Measurements from ENCODE around the gene ANKRD2. TPM values are rescaled to one million over a fixed set of nuclear protein-coding genes. Genes with fewer than 3 reads are reported as not detected.

ANKRD2 gene
- total and polyA plus RNA-seq, 2 experiments from 2014 or later, result not detected

GRCh38 chr10:97612386-97612785, 39.8 kb downstream of the ANKRD2 start:
- no peak overlapping the region for H3K27ac ChIP-seq
- H3K27me3 ChIP-seq (replicated peaks; ENCODE audit: insufficient read depth), result no peaks in the 10 kb centered on the region
- in situ Hi-C loops (cut with MboI), result no loop called here
- H3K4me1 ChIP-seq (ENCODE audit: insufficient read depth), result no peaks in the 10 kb centered on the region
- no peaks in the 10 kb centered on the region for H3K79me2 ChIP-seq (ENCODE audit: insufficient read depth)
- no peaks in the 10 kb centered on the region for H3F3A ChIP-seq (ENCODE audit: insufficient read depth)
- no peak overlapping the region for H3K9ac ChIP-seq
- H3K4me3 ChIP-seq, result no peak overlapping the region
- H4K20me1 ChIP-seq (ENCODE audit: insufficient read depth), result no peaks in the 10 kb centered on the region
- no peaks in the 10 kb centered on the region for H3K9me2 ChIP-seq (ENCODE audit: insufficient read depth)
- no peak overlapping the region for H3K4me2 ChIP-seq (ENCODE audit: unreplicated experiment)
- H3K36me3 ChIP-seq (ENCODE audit: low read depth), result no peaks in the 10 kb centered on the region
- H2AFZ ChIP-seq, result no peak overlapping the region
- no peak for TF ChIP-seq EZH2phosphoT487 (IDR thresholded peaks at IDR 0.05; ENCODE audit: insufficient read depth, low read depth)
- no peak for TF ChIP-seq EZH2 (IDR thresholded peaks at IDR 0.05; ENCODE audit: insufficient read depth, poor library complexity, severe bottlenecking)
- H3K9me3 ChIP-seq (ENCODE audit: low read depth), result no peaks in the 10 kb centered on the region
- DNase-seq, result peak; percentile 70
- 26 to 28% methylated on average over 2 of the region's 2 CpGs for WGBS, 2 experiments (ENCODE audit: low coverage in 1 of 2, low lambda C conversion rate in 2 of 2, missing lambda C conversion rate in 2 of 2)

GRCh38 chr10:97618285-97618684, 45.7 kb downstream of the ANKRD2 start:
- H3K4me2 ChIP-seq (ENCODE audit: unreplicated experiment), result no peak overlapping the region
- H3K9ac ChIP-seq, result no peak overlapping the region
- no peak for TF ChIP-seq EZH2 (IDR thresholded peaks at IDR 0.05; ENCODE audit: insufficient read depth, poor library complexity, severe bottlenecking)
- no peak for TF ChIP-seq EZH2phosphoT487 (IDR thresholded peaks at IDR 0.05; ENCODE audit: insufficient read depth, low read depth)
- in situ Hi-C loops (cut with MboI), result no loop called here
- H3K27me3 ChIP-seq (replicated peaks; ENCODE audit: insufficient read depth), result no peaks in the 10 kb centered on the region
- no peaks in the 10 kb centered on the region for H3K36me3 ChIP-seq (ENCODE audit: low read depth)
- WGBS, 2 experiments (ENCODE audit: low coverage in 1 of 2, low lambda C conversion rate in 2 of 2, missing lambda C conversion rate in 2 of 2), result 82% methylated on average over 4 of the region's 4 CpGs
- no peaks in the 10 kb centered on the region for H4K20me1 ChIP-seq (ENCODE audit: insufficient read depth)
- no peak overlapping the region for H3K27ac ChIP-seq
- H3K4me3 ChIP-seq, result no peak overlapping the region
- no peak for DNase-seq
- no peaks in the 10 kb centered on the region for H3K9me2 ChIP-seq (ENCODE audit: insufficient read depth)
- H3K9me3 ChIP-seq (ENCODE audit: low read depth), result no peaks in the 10 kb centered on the region
- H3K79me2 ChIP-seq (ENCODE audit: insufficient read depth), result no peaks in the 10 kb centered on the region
- no peaks in the 10 kb centered on the region for H3F3A ChIP-seq (ENCODE audit: insufficient read depth)
- no peaks in the 10 kb centered on the region for H3K4me1 ChIP-seq (ENCODE audit: insufficient read depth)
- no peak overlapping the region for H2AFZ ChIP-seq

GRCh38 chr10:97618733-97619132, 46.2 kb downstream of the ANKRD2 start:
- no peaks in the 10 kb centered on the region for H3K36me3 ChIP-seq (ENCODE audit: low read depth)
- no peaks in the 10 kb centered on the region for H3F3A ChIP-seq (ENCODE audit: insufficient read depth)
- H3K9ac ChIP-seq, result no peak overlapping the region
- no peak for TF ChIP-seq EZH2phosphoT487 (IDR thresholded peaks at IDR 0.05; ENCODE audit: insufficient read depth, low read depth)
- TF ChIP-seq EZH2 (IDR thresholded peaks at IDR 0.05; ENCODE audit: insufficient read depth, poor library complexity, severe bottlenecking), result no peak
- no peaks in the 10 kb centered on the region for H3K79me2 ChIP-seq (ENCODE audit: insufficient read depth)
- 90 to 97% methylated on average over 4 of the region's 4 CpGs for WGBS, 2 experiments (ENCODE audit: low coverage in 1 of 2, low lambda C conversion rate in 2 of 2, missing lambda C conversion rate in 2 of 2)
- H3K27me3 ChIP-seq (replicated peaks; ENCODE audit: insufficient read depth), result no peaks in the 10 kb centered on the region
- no peak overlapping the region for H3K27ac ChIP-seq
- H3K4me3 ChIP-seq, result no peak overlapping the region
- no peak for DNase-seq
- H2AFZ ChIP-seq, result no peak overlapping the region
- H3K9me3 ChIP-seq (ENCODE audit: low read depth), result no peaks in the 10 kb centered on the region
- in situ Hi-C loops (cut with MboI), result no loop called here
- H3K4me1 ChIP-seq (ENCODE audit: insufficient read depth), result no peaks in the 10 kb centered on the region
- no peaks in the 10 kb centered on the region for H4K20me1 ChIP-seq (ENCODE audit: insufficient read depth)
- no peaks in the 10 kb centered on the region for H3K9me2 ChIP-seq (ENCODE audit: insufficient read depth)
- no peak overlapping the region for H3K4me2 ChIP-seq (ENCODE audit: unreplicated experiment)

- in situ Hi-C loops (cut with MboI), result no loop called here
- H4K20me1 ChIP-seq (ENCODE audit: insufficient read depth), result no peaks in the 10 kb centered on the region
- no peak overlapping the region for H3K27ac ChIP-seq
- no peaks in the 10 kb centered on the region for H3K36me3 ChIP-seq (ENCODE audit: low read depth)
- no peaks in the 10 kb centered on the region for H3K27me3 ChIP-seq (replicated peaks; ENCODE audit: insufficient read depth)
- H3K79me2 ChIP-seq (ENCODE audit: insufficient read depth), result no peaks in the 10 kb centered on the region
- H3K4me1 ChIP-seq (ENCODE audit: insufficient read depth), result no peaks in the 10 kb centered on the region
- H3K9me3 ChIP-seq (ENCODE audit: low read depth), result no peaks in the 10 kb centered on the region
- H3K4me3 ChIP-seq, result no peak overlapping the region
- 0 out of 2 replicates have a peak, but pooled peaks cover 4% of the 10 kb centered on the region for H3F3A ChIP-seq (ENCODE audit: insufficient read depth)
- H3K9me2 ChIP-seq (ENCODE audit: insufficient read depth), result no peaks in the 10 kb centered on the region
- no peak overlapping the region for H2AFZ ChIP-seq
- H3K4me2 ChIP-seq (ENCODE audit: unreplicated experiment), result no peak overlapping the region
- no peak for DNase-seq
- no peak overlapping the region for H3K9ac ChIP-seq
- TF ChIP-seq EZH2 (IDR thresholded peaks at IDR 0.05; ENCODE audit: insufficient read depth, poor library complexity, severe bottlenecking), result no peak
- no peak for TF ChIP-seq EZH2phosphoT487 (IDR thresholded peaks at IDR 0.05; ENCODE audit: insufficient read depth, low read depth)
- 86 to 100% methylated on average over 1 of the region's 1 CpG for WGBS, 2 experiments (ENCODE audit: low coverage in 1 of 2, low lambda C conversion rate in 2 of 2, missing lambda C conversion rate in 2 of 2)
These were observed 50.7 kb downstream of the ANKRD2 start for GRCh38 chr10:97623277-97623676.

GRCh38 chr10:97627731-97628130, 55.2 kb downstream of the ANKRD2 start:
- Histone ChIP-seq H3K27me3 (replicated peaks; ENCODE audit: insufficient read depth) (no peaks in the 10 kb centered on the region), H3K36me3 (ENCODE audit: low read depth) (no peaks in the 10 kb centered on the region), H3K79me2 (ENCODE audit: insufficient read depth) (peaks cover 9% of the 10 kb centered on the region), H4K20me1 (ENCODE audit: insufficient read depth) (no peaks in the 10 kb centered on the region), H3F3A (ENCODE audit: insufficient read depth) (0 out of 2 replicates have a peak, but pooled peaks cover 4% of the 10 kb centered on the region), H3K9me2 (ENCODE audit: insufficient read depth) (no peaks in the 10 kb centered on the region), H3K4me3 (no peak overlapping the region), H3K4me1 (ENCODE audit: insufficient read depth) (peaks cover 12% of the 10 kb centered on the region; the same call in 1 of the 2 replicates), H2AFZ (no peak overlapping the region), H3K4me2 (ENCODE audit: unreplicated experiment) (no peak overlapping the region), H3K9ac (no peak overlapping the region), H3K27ac (no peak overlapping the region), H3K9me3 (ENCODE audit: low read depth) (no peaks in the 10 kb centered on the region)
- 83 to 84% methylated on average over 4 of the region's 4 CpGs for WGBS, 2 experiments (ENCODE audit: low coverage in 1 of 2, low lambda C conversion rate in 2 of 2, missing lambda C conversion rate in 2 of 2)
- DNase-seq, result no peak
- no peak for TF ChIP-seq EZH2phosphoT487 (IDR thresholded peaks at IDR 0.05; ENCODE audit: insufficient read depth, low read depth)
- no peak for TF ChIP-seq EZH2 (IDR thresholded peaks at IDR 0.05; ENCODE audit: insufficient read depth, poor library complexity, severe bottlenecking)
- in situ Hi-C loops (cut with MboI), result no loop called here

All from GM23248 (cell line).